Measurements from ENCODE around the gene PRR20D.

DNA sequence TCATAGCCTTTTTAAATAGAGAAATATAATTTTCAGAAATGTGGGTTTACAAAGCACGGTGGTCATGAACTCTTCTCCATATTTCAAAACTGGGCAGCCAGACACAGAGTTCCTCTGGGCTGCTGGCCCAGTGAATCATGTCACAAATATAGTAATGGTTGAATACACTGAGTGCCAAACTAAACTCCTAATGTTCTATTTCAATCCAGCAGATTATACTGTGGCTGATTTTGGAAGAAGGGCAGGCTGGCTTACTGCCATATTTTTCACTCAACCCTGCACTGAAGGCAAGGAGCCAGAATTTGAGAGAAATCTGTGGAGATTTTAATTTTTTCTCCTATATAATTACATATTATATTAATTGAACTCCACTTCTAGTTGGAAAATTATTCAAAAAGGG, 36.8 kb upstream of the PRR20D start:
- no peak for TF ChIP-seq TAF1 (IDR thresholded peaks at IDR 0.05; ENCODE audit: low read depth, low read length)
- no peak for TF ChIP-seq POLR2A (IDR thresholded peaks at IDR 0.05; ENCODE audit: low read depth, low read length)

All from GM12891 (cell line).